GM12865 (cell line): ENCODE data around the gene ARAP1.

Source experiments
- DNase-seq: peaks from one replicate; pipeline ENCODE4 v3.0.0; 2010; ENCODE audit warnings: low read depth
- H3K4me3 ChIP-seq: 2 replicates; pipeline ENCODE4 v1.5.1; 2011; ENCODE audit warnings: mild to moderate bottlenecking, low read depth, low read length, control low read depth
- CTCF ChIP-seq: IDR thresholded peaks from 2 replicates; pipeline ENCODE4 v1.5.1; 2011; ENCODE audit warnings: low read length, control low read depth, low read depth, inconsistent platforms; ENCODE audit not compliant: insufficient read depth; ENCODE audit errors: missing control alignments

The ARAP1 gene

GRCh38 chr11:72745925-72746550, 6.2 kb downstream of the ARAP1 start:
- TF ChIP-seq CTCF, result no peak

GRCh38 chr11:72745511-72745910, 6.7 kb downstream of the ARAP1 start:
- no peak for TF ChIP-seq CTCF
- H3K4me3 ChIP-seq, result no peak overlapping the region
- no peak for DNase-seq

More at GRCh38 chr11:72745925-72746550, 6.2 kb downstream of the ARAP1 start:
- no peak overlapping the region for H3K4me3 ChIP-seq
- DNase-seq, result no peak

- no peak for TF ChIP-seq CTCF
- no peak overlapping the region for H3K4me3 ChIP-seq
- no peak for DNase-seq
Measured at GRCh38 chr11:72744474-72744873, 7.7 kb downstream of the ARAP1 start.

- peak; percentile 84 for DNase-seq
- no peak overlapping the region for H3K4me3 ChIP-seq
- no peak for TF ChIP-seq CTCF
Measured at GRCh38 chr11:72743321-72744221, 8.6 kb downstream of the ARAP1 start.

- DNase-seq, result no peak
- no peak for TF ChIP-seq CTCF
- no peak overlapping the region for H3K4me3 ChIP-seq
Measured at GRCh38 chr11:72742513-72743320, 9.5 kb downstream of the ARAP1 start.

GRCh38 chr11:72741849-72742512, 10.2 kb downstream of the ARAP1 start:
- H3K4me3 ChIP-seq, result no peak overlapping the region
- DNase-seq, result no peak
- TF ChIP-seq CTCF, result no peak
